Neutrophil (primary cell): ENCODE data around the gene TSPAN9.

ENCODE experiments used
- H3K27ac ChIP-seq: fragments of 200-600 bp; sonication (generic); 2 replicates; pipeline ENCODE4 v1.5.1; 2016; ENCODE audit warnings: mild to moderate bottlenecking, moderate library complexity
- H3K27me3 ChIP-seq: fragments of 200-600 bp; sonication (generic); 2 replicates; pipeline ENCODE4 v1.6.0; 2016; ENCODE audit warnings: mild to moderate bottlenecking
- H3K36me3 ChIP-seq: fragments of 200-600 bp; sonication (generic); 2 replicates; pipeline ENCODE4 v1.5.1; 2017
- H3K4me1 ChIP-seq, 2 experiments: fragments of 200-600 bp in 1 of 2; sonication (generic) in 1 of 2; 1 replicate in 1 of 2; 2 replicates in 1 of 2; pipeline versions ENCODE4 v1.5.1 to v1.6.1; 2013 to 2016; ENCODE audit warnings: low read depth in 1 of 2, low read length in 1 of 2, mild to moderate bottlenecking in 1 of 2, moderate library complexity in 1 of 2; ENCODE audit not compliant: control insufficient read depth in 1 of 2, insufficient read depth in 1 of 2
- H3K4me3 ChIP-seq, 2 experiments: fragments of 200-600 bp in 1 of 2; sonication (generic) in 1 of 2; 1 replicate in 1 of 2; 2 replicates in 1 of 2; pipeline ENCODE4 v1.5.1; 2013 to 2016; ENCODE audit warnings: low read depth in 1 of 2, low read length in 1 of 2, mild to moderate bottlenecking in 1 of 2, moderate library complexity in 1 of 2
- H3K9me3 ChIP-seq: fragments of 200-600 bp; sonication (generic); 2 replicates; pipeline ENCODE4 v1.5.1; 2016
- TF ChIP-seq, protein P1 (sequence below): fragments of 200-600 bp; sonication (generic); IDR thresholded peaks from 2 replicates; pipeline ENCODE4 v1.5.1; 2016; ENCODE audit warnings: antibody characterized with exemption

Gene TSPAN9

GRCh38 chr12:3189282-3189681 is 112.1 kb downstream of the TSPAN9 start:
- Histone ChIP-seq H3K4me1 (no peaks in the 10 kb centered on the region), H3K27me3 (peaks cover 61% of the 10 kb centered on the region), H3K9me3 (no peaks in the 10 kb centered on the region), H3K27ac (no peak overlapping the region), H3K36me3 (no peaks in the 10 kb centered on the region), H3K4me3 (no peak overlapping the region)
- TF ChIP-seq, protein P1, sequence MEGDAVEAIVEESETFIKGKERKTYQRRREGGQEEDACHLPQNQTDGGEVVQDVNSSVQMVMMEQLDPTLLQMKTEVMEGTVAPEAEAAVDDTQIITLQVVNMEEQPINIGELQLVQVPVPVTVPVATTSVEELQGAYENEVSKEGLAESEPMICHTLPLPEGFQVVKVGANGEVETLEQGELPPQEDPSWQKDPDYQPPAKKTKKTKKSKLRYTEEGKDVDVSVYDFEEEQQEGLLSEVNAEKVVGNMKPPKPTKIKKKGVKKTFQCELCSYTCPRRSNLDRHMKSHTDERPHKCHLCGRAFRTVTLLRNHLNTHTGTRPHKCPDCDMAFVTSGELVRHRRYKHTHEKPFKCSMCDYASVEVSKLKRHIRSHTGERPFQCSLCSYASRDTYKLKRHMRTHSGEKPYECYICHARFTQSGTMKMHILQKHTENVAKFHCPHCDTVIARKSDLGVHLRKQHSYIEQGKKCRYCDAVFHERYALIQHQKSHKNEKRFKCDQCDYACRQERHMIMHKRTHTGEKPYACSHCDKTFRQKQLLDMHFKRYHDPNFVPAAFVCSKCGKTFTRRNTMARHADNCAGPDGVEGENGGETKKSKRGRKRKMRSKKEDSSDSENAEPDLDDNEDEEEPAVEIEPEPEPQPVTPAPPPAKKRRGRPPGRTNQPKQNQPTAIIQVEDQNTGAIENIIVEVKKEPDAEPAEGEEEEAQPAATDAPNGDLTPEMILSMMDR, result no peak

GRCh38 chr12:3190101-3190500 is 112.9 kb downstream of the TSPAN9 start:
- Histone ChIP-seq H3K9me3 (no peaks in the 10 kb centered on the region), H3K27me3 (peaks cover 65% of the 10 kb centered on the region), H3K4me3 (no peak overlapping the region), H3K4me1 (no peaks in the 10 kb centered on the region), H3K27ac (no peak overlapping the region), H3K36me3 (no peaks in the 10 kb centered on the region)
- TF ChIP-seq, protein P1, result no peak

GRCh38 chr12:3191450-3191849 is 114.3 kb downstream of the TSPAN9 start:
- Histone ChIP-seq H3K36me3 (no peaks in the 10 kb centered on the region), H3K27me3 (peaks cover 79% of the 10 kb centered on the region), H3K4me1 (no peaks in the 10 kb centered on the region), H3K4me3 (no peak overlapping the region), H3K9me3 (no peaks in the 10 kb centered on the region), H3K27ac (no peak overlapping the region)
- TF ChIP-seq, protein P1, result no peak

DNA sequence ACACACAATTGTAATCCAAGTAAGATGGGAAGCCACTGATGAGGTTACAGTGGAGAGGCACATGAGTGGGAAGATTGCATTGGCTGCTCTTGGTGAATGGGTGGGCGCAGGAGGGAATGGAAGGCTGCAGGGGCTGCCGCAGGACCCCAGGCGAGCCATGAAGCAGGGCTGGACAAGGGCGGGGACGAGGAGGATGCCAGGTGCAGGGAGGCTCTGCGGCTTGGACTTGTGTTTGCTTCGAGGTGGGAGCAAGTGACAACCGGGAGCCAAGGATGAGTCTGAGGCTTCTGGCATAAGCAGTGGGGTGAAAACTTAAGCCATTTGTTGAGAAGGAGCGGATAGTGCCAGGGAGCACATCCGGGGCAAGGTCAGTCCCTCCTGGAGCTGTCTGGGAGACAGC is 115.0 kb downstream of the TSPAN9 start:
- Histone ChIP-seq H3K36me3 (no peaks in the 10 kb centered on the region), H3K4me1 (no peaks in the 10 kb centered on the region), H3K27ac (no peak overlapping the region), H3K4me3 (no peak overlapping the region), H3K27me3 (peaks cover 87% of the 10 kb centered on the region), H3K9me3 (no peaks in the 10 kb centered on the region)
- TF ChIP-seq, protein P1, result no peak

DNA sequence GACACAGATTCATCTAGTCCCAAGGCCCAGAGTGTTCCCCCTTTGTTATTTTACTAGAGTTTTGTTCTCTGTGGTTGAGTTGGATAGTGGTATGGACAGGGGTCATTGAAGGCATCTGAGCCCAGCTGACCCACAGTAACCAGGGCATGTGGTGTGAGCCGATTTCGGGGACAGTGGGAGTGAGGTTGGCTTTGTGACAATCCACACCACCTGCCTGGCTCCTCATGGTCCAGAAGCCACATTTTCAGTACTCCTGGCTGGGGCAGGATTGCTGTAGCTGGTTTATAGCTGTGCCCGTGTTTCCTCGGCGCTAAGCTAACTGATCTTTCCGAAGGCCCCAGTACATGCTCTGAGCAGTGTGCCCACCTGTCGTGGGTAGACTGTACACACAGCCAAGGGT is 116.0 kb downstream of the TSPAN9 start:
- Histone ChIP-seq H3K27me3 (peaks cover 89% of the 10 kb centered on the region), H3K4me1 (no peaks in the 10 kb centered on the region), H3K36me3 (no peaks in the 10 kb centered on the region), H3K9me3 (no peaks in the 10 kb centered on the region), H3K27ac (no peak overlapping the region), H3K4me3 (no peak overlapping the region)
- TF ChIP-seq, protein P1, result no peak

- Histone ChIP-seq H3K9me3 (no peaks in the 10 kb centered on the region), H3K36me3 (no peaks in the 10 kb centered on the region), H3K4me1 (no peaks in the 10 kb centered on the region), H3K27ac (no peak overlapping the region), H3K4me3 (no peak overlapping the region), H3K27me3 (peaks cover 89% of the 10 kb centered on the region)
- TF ChIP-seq, protein P1, result no peak
These were observed 116.6 kb downstream of the TSPAN9 start for GRCh38 chr12:3193755-3194154.
